GM13977 (cell line): Measurements from ENCODE around the gene EMILIN3.

ENCODE experiments used
- DNase-seq: peaks from one replicate; pipeline ENCODE4 v3.0.0; 2012; ENCODE audit warnings: low spot score
- in situ Hi-C: fragments of 300-500 bp; cut with MboI; formaldehyde crosslinking; loops from one replicate; pipeline ENCODE4 v1.12.0; 2022; ENCODE audit warnings: low sequenced_read_pairs, low pct_unique_long_range_greater_than_20kb, mixed read lengths, inconsistent platforms; ENCODE audit not compliant: unreplicated experiment
- TF ChIP-seq, protein P1 (sequence below): IDR thresholded peaks from 2 replicates; pipeline ENCODE4 v1.5.1; 2012; ENCODE audit warnings: mild to moderate bottlenecking, control low read depth; ENCODE audit not compliant: insufficient read depth; ENCODE audit errors: extremely low read depth, missing control alignments

EMILIN3 gene

GRCh38 chr20:41336711-41337492 lies 29.7 kb downstream of the EMILIN3 start:
- TF ChIP-seq, protein P1, sequence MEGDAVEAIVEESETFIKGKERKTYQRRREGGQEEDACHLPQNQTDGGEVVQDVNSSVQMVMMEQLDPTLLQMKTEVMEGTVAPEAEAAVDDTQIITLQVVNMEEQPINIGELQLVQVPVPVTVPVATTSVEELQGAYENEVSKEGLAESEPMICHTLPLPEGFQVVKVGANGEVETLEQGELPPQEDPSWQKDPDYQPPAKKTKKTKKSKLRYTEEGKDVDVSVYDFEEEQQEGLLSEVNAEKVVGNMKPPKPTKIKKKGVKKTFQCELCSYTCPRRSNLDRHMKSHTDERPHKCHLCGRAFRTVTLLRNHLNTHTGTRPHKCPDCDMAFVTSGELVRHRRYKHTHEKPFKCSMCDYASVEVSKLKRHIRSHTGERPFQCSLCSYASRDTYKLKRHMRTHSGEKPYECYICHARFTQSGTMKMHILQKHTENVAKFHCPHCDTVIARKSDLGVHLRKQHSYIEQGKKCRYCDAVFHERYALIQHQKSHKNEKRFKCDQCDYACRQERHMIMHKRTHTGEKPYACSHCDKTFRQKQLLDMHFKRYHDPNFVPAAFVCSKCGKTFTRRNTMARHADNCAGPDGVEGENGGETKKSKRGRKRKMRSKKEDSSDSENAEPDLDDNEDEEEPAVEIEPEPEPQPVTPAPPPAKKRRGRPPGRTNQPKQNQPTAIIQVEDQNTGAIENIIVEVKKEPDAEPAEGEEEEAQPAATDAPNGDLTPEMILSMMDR, result no peak
- in situ Hi-C loops, result no loop called here
- no peak for DNase-seq

DNA sequence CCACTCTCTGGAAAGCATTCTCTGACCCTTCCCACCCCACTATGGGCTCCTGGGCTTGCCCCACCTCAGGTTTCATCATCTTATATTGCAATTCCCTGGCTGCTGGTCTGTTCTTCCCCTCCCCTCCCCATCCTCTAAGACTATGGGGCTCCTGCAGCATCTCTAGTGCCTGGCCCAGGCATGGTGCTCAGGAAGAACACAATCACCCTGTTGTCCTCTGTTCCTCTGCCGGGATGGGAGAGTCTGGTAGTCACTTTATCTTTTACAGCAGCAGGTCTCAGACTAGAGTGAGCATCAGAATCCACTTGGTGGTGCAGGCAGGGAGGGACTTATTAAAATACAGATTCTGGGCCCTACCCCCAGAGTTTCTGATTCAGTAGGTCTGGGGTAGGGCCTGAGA lies 31.0 kb downstream of the EMILIN3 start:
- DNase-seq, result no peak
- TF ChIP-seq, protein P1, result no peak
- in situ Hi-C loops, result no loop called here

DNA sequence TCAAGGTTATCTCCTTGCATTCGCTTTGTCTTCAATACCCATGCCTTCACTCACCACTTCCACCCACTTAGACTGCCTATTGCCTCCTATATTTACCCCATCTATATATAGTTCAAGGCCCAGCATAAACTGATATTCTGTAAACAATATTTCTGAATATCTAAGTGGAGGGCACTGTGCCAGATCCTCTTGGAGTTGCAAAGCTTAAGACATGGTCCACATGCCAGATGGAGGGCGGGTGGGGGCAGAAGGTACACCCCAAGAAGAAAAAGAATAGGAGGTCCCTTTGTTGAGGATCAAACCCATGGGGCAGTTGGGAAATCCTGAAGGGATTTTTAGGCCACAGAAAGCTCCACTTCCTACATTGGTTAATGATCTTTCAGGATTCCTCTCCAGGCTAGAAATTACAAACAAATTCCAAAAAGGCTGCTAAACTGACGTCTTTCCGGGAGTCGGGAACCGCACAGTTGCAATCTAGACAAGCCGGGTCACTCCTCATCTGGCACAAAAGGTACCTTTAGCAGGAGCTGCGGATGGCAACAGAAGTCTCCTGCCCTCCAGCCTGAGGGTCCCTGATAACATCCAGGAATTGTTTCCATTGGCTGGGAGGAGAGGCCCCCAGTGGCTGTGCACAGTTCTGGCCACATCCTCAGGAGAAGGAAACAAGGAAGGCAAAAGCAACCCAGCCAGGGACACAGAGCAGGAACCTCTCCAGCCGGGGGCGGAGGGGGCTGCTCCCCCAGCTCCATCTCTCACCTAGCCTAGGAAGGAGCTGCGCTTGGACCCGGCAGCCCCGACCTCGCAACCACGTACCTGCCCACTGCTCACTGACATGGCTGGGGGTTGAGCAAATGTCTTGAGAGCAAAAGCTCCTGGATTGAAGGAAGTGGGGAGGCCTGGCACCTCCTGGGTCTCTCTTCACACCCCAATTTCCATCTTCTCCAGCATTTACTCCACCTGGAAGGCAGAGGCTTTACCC lies 31.9 kb downstream of the EMILIN3 start:
- no peak for DNase-seq
- in situ Hi-C loops, result loop anchor here (5.0 kb wide), 1 partner anchor 362 kb away; no protein-coding TSS in a partner anchor

GRCh38 chr20:41334036-41334435 lies 32.6 kb downstream of the EMILIN3 start:
- TF ChIP-seq, protein P1, result no peak
- in situ Hi-C loops, result loop anchor here (5.0 kb wide), 1 partner anchor 362 kb away; no protein-coding TSS in a partner anchor
- DNase-seq, result no peak

More for the DNA sequence above, 31.9 kb downstream of the EMILIN3 start:
- TF ChIP-seq, protein P1, result no peak

GRCh38 chr20:41331731-41332130 lies 34.9 kb downstream of the EMILIN3 start:
- DNase-seq, result no peak
- TF ChIP-seq, protein P1, result no peak
- in situ Hi-C loops, result loop anchor here (5.0 kb wide), 1 partner anchor 359 kb away; no protein-coding TSS in a partner anchor

DNA sequence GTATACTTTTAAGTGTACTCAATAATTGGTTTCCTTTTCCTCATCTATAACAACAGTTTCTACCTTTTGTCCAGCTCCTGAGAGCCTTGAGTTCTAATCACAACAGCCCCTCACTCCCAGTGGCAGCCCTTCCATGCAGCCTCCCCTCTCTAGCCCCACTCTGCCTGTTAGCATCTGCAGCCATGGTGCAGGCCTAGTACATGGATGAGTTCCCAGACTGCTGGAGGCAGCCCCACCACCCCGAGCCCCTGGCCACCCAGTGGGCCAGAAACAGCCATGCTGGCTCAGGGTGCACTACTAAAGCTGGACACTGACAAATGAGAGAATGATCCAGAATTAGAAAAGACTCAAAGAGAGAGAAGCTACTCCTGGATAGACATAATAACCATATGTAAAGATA lies 35.7 kb downstream of the EMILIN3 start:
- DNase-seq, result no peak
- TF ChIP-seq, protein P1, result no peak
- in situ Hi-C loops, result loop anchor here (5.0 kb wide), 1 partner anchor 359 kb away; no protein-coding TSS in a partner anchor
